DLD1 (cell line): ENCODE results near the gene ERC1.

ENCODE experiments used
- in situ Hi-C: cut with HindIII; loops from 2 replicates; pipeline ENCODE4 v1.10.0; 2017; ENCODE audit warnings: low sequenced_read_pairs

ERC1 gene

DNA sequence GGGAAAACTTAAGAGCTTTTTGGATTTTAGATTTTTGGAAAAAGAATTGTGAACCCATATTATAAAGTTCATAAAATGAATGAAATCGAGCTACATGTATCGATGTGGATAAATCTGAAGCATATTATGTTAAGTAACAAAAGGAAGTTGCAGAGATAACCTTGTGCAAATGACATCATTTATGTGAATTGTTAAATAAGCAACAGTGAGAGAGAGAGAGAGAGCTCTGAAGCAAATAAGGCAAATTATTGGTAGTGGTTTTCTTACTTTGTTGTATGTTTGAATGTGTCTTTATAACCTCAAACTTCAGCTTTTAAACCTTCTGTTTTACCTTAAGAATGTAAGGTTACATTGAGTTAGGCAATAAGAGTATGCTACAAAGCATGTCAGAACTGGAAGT, 78.8 kb downstream of the ERC1 start:
- in situ Hi-C loops = no loop called here

DNA sequence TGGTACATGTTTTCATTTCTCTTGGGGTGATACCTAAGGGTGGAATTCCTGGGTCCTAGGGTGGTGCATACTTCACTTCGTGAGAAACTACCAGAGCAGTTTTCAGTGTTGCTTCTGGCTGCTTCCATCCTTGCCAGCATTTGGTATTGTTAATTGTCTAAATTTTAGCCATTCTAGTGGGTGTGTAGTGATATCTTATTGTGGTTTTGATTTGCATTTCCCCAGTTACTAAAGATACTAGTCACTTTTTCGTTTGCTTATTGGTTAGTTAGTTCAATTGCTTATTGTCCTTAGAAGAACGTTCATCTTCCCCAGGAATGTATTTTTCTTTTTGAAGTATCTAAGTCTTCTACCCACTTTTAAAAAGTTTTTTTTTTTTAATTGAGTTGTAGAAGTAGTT, 80.2 kb downstream of the ERC1 start:
- in situ Hi-C loops = no loop called here

DNA sequence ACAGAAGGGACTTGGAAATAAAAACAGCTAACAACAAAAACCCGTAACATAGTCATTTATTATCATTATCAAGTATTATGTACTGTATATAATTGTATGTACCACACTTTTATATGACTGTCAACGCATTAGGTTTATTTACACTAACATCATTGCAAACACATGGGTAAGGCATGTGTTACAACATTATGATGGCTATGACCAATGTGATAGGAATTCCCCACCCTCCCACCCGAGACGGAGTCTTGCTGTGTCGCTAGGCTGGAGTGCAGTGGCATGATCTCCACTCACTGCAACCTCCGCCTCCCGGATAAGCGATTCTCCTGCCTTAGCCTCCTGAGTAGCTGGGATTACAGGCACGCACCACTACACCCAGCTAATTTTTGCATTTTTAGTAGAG, 82.6 kb downstream of the ERC1 start:
- in situ Hi-C loops = no loop called here

DNA sequence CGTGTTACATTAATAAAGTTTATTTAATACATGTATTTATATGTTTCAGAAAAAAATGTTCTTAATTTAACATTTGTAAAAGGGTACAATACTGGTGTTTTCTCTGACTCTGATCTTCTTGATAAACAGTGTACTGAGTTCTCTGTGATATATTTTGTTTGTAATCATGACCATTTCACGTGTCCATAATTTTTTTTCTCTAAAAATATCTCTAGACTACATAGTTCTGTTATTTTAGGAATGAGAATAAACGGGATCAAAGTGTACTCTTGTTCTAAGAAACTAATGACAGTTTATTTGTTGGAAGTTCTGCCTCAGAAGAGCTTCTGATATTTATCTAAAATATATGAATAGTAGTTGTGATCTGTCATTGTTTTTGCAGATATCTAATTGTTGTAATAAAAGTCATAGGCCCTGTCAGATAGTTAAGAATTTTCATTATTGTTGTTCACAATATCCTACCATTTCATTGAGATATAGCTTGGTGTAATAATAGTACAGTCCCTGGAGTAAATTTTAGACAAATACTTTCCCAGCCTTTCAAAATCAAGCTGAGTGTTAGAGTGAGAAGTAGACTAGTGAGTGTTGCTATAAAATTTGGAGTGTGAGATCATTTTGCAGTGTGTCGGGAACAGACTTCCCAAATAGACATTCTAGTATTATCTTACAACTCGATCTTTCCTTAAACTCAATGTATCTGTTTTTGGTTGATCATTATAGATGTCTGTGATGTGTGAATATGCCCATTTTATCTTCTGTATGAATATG, 86.2 kb downstream of the ERC1 start:
- in situ Hi-C loops = no loop called here

DNA sequence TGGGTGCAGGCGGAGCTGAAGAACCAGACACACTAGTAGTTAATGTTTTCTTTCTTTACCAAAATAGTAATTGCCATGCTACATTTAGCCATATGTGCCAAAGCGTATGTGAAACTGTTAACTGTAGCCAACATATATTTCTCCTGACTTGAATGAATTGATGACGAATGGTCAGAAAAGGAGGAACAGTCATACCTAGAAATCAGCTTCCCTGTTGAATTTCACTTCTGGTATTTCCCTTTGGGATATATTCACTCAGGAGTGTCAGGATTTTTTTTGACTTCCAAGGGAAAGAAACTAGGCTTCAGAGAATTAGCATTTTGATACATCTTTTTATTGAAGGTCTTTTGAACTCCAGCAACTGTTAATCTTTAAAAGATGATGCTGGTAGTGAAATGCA, 87.0 kb downstream of the ERC1 start:
- in situ Hi-C loops = no loop called here

DNA sequence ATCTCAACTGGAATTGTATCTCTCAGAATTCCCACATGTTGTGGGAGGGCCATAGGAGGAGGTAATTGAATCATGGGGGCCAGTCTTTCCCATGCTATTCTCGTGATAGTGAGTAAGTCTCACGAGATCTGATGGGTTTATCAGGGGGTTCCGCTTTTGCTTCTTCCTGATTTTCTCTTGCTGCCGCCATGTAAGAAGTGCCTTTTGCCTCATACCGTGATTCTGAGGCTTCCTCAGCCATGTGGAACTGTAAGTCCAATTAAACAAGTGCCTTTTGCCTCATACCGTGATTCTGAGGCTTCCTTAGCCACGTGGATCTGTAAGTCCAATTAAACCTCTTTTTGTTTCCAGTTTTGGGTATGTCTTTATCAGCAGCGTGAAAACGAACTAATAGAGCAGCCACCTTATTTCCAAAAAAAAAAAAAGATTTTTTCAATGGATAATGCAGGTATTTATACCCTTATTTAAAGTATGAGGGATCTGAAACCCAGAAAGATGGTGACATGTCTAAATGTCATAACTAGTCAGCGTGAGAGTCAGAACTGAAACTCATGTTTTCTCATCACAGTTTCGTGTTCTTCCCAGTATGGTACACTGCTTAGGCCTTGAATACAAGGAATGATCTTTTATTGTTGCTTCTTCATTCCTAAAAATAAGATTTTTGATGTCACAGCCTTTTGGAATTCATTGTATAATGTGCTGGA, 89.6 kb downstream of the ERC1 start:
- in situ Hi-C loops = no loop called here

DNA sequence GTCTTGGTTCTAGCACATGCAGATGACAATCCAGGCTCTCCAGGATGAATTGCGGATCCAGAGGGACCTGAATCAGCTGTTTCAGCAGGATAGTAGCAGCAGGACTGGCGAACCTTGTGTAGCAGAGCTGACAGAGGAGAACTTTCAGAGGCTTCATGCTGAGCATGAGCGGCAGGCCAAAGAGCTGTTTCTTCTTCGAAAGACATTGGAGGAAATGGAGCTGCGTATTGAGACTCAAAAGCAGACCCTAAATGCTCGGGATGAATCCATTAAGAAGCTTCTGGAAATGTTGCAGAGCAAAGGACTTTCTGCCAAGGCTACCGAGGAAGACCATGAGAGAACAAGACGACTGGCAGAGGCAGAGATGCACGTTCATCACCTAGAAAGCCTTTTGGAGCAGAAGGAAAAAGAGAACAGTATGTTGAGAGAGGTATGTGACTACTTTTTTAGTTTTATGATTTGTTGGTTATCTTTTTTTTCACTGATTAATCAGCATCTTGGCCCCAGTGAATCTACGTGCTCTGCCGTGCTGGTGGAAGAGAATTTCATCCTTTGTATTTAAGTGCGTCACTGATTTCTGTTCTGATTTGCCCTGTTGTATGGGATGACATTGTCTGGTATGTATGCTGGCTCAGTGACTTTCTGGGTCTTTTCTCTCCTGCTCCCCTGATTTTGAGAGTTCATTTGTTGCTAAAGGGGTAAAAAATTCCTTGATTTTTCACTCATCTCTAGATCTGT, 92.3 kb downstream of the ERC1 start:
- in situ Hi-C loops = no loop called here

DNA sequence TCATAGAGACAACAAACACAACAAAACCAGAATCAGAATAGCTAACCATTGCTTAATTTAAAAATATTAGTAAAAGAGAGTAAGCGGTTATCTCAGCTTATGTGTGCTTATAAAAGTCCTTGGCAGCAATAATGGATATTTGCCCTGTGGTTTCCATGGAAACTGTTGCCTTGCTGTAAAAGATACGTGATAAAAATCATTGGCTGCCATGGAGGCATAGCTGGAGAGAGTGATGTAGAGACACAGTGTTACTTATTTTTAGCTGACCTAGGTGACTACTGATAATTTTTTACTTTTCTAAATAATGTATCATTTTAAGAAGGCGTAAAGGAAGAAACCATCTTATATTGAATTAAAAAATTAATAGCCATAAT, 92.9 kb downstream of the ERC1 start:
- in situ Hi-C loops = no loop called here

DNA sequence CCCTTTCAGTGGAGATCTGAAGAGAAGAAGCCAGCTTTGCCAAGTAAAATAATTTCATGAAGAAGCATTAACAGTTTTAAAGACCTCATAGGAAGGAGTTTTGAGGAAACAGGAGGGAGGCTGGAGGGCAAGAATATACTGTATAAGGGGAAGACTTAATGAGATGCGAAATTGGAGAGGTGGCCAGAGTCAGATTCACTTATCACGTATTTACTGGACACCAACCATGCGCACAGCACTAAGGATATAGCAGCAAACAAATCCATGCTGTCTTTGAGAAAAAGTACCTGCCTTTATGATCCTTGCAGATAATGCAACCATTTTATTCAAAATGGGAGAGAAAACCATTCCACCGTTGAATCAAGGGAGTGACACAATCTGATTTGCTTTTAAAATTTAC, 100.3 kb downstream of the ERC1 start:
- in situ Hi-C loops = no loop called here

DNA sequence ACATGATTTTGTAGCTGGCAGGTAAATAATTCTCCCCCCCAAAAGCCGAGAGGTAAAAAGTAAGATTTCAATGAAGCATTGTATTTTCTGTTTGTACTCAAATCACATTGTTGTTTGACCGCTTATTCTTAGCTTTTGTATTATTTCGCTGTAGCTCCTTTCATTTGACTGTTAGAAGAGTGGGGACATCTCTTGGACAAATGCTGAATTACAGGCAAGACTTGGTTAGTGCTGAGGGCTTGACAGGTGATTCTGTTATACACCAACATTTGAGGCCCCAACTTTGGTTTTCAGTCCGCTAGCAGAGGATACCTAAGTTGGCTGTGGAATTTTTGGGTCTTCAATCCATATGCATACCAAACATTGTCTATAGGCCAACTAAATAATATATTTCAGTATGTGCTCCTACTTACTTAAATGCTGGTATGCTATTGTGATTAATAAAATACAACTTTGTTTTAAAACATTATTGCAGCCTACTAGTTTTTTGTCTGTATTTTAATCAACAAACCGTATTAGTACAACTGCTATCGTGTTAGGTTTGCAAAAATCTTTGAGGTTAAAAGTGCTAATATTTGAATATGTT, 102.2 kb downstream of the ERC1 start:
- in situ Hi-C loops = no loop called here

DNA sequence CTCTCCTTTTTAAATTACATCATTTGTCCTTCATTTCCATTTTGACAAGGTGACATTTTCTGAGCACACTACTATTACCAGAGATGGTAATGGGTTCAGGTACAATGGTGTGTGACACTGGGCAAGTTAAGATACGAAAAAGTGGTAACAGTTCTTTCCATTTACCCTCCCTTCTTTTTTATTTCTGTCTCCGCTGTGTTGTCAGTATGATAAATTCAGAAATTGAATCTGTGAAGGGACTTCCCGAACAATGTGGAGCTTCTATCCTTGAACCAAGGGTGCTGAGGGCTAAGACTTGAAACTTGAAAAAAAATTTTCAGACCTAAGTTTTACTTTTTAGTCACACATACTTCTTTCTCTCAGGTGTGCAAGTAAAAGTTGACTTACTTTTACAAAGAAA, 103.7 kb downstream of the ERC1 start:
- in situ Hi-C loops = no loop called here

DNA sequence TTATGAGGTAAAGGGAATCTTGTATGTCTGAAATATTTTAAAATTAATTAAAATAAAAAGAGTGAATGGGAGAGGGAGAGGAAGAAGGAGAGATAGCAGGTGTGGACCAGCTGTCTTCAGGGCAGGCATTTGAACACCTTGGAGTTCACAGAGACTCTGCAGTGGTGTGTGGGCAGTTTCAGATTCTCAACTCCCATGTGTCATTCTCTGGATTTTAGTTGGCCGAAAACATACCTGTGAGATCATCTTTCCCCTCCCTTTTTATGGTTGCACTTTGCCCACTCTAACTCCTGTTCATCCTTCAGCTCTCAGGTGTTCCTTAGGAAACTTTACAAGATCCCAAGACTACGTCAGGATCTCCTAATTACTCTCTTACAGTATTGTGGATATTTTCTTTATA, 108.1 kb downstream of the ERC1 start:
- in situ Hi-C loops = no loop called here

DNA sequence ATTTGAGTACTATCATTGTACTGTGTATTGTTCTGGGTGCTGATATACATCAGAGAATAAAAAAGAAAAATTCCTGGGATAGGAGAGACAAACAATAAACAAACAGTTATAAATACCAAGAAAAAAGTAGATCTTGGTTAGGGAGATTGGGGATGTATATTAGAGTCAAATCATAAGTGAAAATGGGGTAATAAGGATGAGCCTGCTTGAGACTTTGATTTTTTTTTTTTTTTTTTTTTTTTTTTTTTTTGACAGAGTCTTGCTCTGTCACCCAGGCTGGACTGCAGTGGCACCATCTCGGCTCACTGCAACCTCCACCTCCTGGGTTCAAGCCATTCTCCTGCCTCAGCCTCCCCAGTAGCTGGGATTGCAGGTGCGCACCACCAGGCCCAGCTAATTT, 108.6 kb downstream of the ERC1 start:
- in situ Hi-C loops = loop anchor here (25.0 kb wide), 1 partner anchor 463 kb away; no protein-coding TSS in a partner anchor

DNA sequence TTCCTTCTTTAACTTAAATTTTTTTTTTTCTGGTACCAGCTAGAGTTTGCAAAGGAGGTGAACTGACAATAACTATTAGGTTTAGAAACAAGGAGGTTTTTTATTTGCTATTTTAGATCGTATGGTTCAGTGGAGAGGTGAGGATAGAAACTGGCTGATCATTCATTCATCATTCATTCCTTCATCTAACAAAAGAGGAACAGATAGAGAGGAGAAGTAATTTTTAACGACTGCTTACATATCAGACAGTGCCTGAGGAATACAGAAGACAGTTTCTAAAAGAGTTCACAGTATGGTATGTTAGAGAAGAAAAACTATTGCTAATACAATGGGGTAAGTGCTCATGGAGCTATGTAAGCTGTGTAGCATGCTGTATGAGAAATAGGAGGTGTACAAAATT, 111.1 kb downstream of the ERC1 start:
- in situ Hi-C loops = loop anchor here (25.0 kb wide), 1 partner anchor 460 kb away; no protein-coding TSS in a partner anchor

DNA sequence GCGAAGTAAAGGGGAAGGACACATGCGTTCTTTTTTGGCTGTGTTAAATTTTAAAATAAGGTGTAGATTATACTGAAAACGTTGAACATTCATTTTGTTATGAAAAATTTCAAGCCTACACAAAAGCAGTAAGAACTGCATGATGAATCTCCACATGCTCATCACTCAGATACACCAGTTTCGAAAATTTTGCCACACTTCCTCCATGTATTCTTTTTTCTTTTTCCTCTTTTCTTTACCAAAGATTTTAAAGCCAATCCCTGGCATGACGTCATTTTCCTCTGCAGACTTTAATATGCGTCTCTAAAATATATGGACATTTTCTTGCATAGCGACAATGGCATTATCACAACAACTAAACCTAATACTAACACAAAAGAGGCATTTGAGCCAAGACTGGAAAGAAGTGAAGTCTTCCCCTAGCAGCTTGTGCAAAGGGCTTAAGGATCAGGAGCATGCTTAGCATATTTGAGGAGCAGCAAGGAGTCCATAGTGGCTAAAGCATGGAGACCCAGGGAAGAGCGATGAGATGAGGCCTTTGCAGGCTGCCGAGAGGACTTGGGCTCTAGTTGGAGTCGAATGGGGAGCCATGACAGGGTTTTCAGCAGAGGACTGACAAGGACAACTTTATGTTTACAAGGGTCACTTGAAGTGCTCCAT, 111.9 kb downstream of the ERC1 start:
- in situ Hi-C loops = loop anchor here (25.0 kb wide), 1 partner anchor 459 kb away; no protein-coding TSS in a partner anchor

DNA sequence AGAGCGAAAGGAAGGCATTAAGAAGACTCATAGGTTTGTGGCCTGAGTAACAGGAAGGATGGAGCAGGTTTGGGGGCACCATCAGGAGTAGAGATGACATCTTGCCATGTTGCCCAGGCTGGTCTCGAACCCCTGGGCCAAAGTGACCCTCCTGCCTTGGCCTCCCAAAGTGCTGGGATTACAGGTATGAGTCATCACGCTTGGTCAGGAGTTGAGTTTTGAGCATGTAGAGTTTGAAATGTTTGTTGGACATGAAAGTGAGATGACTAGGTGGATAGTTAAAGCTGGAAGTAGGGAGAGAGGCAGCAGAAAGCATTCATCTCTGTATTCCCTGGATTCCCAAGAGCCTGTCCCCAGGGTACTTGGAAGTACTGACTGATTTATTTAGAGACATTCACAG, 112.6 kb downstream of the ERC1 start:
- in situ Hi-C loops = loop anchor here (25.0 kb wide), 1 partner anchor 459 kb away; no protein-coding TSS in a partner anchor

DNA sequence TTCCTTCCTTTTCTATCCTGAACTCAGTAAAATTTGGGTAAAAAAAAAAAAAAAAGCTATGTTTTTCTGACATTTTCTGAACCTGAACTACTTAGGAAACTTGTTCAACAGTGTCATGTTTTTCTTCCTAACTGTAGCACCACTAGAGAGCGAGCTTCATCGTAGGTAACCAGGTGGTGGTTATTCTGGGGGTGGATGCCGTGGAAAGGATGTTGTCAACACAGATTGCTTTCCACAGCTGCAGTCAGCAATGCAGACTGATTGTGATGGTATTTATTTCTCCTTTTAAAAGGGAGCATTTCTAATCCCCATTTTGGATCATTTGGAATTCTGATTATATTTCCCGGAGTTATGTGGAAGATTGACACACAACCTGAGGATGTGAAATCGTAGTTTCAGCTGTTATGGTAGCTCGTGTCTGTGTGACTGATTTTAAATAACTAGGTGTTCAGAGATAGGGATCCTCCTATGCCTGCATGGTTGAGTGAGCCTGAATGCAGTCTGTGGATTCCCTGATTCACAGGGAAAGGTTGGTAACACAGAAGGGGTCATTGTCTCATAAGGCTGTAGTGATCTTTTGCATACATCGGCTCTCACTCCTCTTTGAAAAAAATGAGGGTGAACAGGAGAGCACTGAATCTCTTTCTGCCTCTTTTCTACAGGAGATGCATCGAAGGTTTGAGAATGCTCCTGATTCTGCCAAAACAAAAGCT, 113.2 kb downstream of the ERC1 start:
- in situ Hi-C loops = loop anchor here (25.0 kb wide), 1 partner anchor 458 kb away; no protein-coding TSS in a partner anchor

DNA sequence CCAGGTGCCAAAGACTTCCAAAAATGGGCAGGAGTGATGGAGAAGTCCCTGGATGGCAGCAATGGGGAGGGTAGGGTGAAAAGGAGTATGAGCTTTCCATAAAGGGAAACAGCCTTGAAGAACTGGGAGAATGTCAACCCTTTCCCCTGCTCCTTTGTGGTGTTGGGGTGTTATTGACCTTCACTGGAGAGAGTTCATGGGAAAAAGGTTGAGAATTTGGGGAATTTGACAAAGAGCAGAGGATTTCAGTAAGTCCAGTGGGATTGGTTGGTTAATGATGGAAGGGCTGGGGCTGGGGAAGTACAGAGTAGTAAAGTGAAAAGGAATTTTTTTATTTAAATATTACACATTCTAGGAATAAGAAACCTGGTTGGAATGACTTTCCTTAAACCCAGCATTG, 116.6 kb downstream of the ERC1 start:
- in situ Hi-C loops = loop anchor here (25.0 kb wide), 1 partner anchor 455 kb away; no protein-coding TSS in a partner anchor

DNA sequence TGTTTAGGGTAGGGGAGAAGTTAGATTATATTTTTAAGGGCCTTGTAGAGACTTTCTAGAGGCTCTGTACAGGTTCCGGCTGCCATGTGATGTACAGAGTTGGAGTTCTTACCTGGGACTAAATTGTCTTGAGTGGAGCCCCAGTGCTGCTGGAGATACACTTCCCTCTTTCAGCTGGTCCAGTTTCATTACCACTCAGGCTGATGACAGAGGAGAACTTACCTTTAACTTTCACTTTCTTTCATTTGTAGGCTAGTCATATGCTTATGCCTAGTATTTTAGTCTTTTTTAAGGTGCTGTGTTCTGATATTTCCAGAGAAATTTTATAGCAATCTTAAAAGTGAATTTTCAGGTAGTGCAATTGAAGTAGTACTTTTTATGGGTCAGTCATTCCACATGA, 117.3 kb downstream of the ERC1 start:
- in situ Hi-C loops = loop anchor here (25.0 kb wide), 1 partner anchor 454 kb away; no protein-coding TSS in a partner anchor
